Suprapubic skin (tissue), 4 donors: ENCODE data around the gene CIAO2B.

ENCODE experiments used
- EP300 ChIP-seq: sonication (generic); formaldehyde crosslinking; IDR thresholded peaks from one replicate; pipeline ENCODE4 v1.6.1; 2017; ENCODE audit warnings: antibody characterized with exemption
- POLR2AphosphoS5 ChIP-seq, 3 donors: sonication (generic); formaldehyde crosslinking; IDR thresholded peaks; one replicate each; pipeline ENCODE4 v1.6.1; 2017; ENCODE audit warnings: antibody characterized with exemption in 3 of 3
- TF ChIP-seq, protein P1 (sequence below), 2 donors: fragments of 200-600 bp in 1 of 2; fragments of 450-650 bp in 1 of 2; sonication (generic) in 1 of 2; IDR thresholded peaks; one replicate each; pipeline ENCODE4 v1.5.1; 2016 to 2019; ENCODE audit warnings: antibody characterized with exemption in 2 of 2, mild to moderate bottlenecking in 1 of 2, moderate library complexity in 1 of 2

DNA sequence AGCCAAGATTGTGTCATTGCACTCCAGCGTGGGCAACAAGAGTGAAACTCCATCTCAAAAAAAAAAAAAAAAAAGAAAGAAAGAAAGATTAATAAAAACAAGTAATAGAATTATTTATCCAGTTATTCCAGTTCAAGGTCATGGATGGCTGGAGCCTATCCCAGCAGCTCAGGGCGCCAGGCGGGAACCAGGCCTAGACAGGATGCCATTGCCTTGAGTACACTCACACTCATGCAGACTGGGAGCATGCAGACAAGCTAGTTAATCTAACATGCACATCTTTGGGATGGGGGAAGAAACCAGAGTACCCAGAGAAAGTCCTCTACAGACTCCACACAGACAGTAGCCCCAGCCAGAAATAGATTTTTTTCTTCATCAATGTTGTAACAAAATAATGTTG lies 36.0 kb downstream of the CIAO2B start:
- TF ChIP-seq, protein P1, sequence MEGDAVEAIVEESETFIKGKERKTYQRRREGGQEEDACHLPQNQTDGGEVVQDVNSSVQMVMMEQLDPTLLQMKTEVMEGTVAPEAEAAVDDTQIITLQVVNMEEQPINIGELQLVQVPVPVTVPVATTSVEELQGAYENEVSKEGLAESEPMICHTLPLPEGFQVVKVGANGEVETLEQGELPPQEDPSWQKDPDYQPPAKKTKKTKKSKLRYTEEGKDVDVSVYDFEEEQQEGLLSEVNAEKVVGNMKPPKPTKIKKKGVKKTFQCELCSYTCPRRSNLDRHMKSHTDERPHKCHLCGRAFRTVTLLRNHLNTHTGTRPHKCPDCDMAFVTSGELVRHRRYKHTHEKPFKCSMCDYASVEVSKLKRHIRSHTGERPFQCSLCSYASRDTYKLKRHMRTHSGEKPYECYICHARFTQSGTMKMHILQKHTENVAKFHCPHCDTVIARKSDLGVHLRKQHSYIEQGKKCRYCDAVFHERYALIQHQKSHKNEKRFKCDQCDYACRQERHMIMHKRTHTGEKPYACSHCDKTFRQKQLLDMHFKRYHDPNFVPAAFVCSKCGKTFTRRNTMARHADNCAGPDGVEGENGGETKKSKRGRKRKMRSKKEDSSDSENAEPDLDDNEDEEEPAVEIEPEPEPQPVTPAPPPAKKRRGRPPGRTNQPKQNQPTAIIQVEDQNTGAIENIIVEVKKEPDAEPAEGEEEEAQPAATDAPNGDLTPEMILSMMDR (IDR thresholded peaks at IDR 0.05) = no peak
- TF ChIP-seq EP300 = no peak
- TF ChIP-seq POLR2AphosphoS5 (IDR thresholded peaks at IDR 0.05) = no peak
